HepG2 (cell line): ENCODE measurements around the gene ZNF292.

ENCODE experiments used
- POLR2A ChIP-seq, 2 experiments: IDR thresholded peaks; 2 replicates each; pipeline ENCODE4 v1.6.1; 2011; ENCODE audit warnings: low read depth in 2 of 2, low read length in 2 of 2, mild to moderate bottlenecking in 1 of 2, moderate library complexity in 1 of 2; ENCODE audit not compliant: insufficient read depth in 1 of 2
- ZNF274 ChIP-seq: sonication (generic); formaldehyde crosslinking; IDR thresholded peaks from 2 replicates; pipeline ENCODE4 v1.5.1; 2020; ENCODE audit warnings: mild to moderate bottlenecking, missing genetic modification reagents
- TF ChIP-seq, protein P1 (sequence below): sonication (generic); formaldehyde crosslinking; IDR thresholded peaks from 2 replicates; pipeline ENCODE4 v1.8.1; 2023; ENCODE audit warnings: missing genetic modification reagents, inconsistent platforms, borderline replicate concordance

DNA sequence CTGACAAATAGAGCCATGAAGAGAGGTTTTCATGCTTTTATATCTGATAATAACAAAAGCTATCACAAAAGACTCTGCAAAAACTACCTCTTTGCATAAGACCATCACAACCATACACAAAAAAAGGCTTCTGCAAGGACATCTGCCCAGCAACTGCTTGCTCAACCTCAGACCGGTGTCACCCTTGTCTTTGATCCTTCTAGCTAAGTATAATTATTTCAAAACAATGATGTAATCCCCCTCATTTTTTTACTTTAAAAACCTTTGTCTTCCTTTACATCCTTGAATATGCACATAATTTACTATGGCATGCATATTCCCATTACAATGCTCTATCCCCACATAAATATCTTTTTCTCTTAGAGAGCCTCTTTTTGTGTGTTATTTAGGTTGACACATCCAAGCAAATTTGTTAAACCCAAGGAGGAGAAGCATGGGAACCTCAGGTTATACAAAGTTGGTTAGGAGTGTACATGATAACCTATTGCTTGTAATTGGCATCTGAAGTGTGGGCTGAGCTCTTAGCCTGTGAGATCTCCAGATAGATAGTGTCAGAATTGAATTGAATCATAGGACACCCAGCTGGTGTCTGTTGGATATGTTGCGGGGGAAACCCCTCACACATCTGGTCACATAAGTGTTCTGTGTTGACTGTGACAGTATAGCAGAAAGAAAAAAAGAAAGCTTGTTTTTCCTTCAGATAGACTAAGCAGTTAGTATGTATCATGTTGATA lies 39.8 kb upstream of the ZNF292 start:
- TF ChIP-seq ZNF274 (CRISPR knock-in tag) = no peak
- TF ChIP-seq, protein P1, sequence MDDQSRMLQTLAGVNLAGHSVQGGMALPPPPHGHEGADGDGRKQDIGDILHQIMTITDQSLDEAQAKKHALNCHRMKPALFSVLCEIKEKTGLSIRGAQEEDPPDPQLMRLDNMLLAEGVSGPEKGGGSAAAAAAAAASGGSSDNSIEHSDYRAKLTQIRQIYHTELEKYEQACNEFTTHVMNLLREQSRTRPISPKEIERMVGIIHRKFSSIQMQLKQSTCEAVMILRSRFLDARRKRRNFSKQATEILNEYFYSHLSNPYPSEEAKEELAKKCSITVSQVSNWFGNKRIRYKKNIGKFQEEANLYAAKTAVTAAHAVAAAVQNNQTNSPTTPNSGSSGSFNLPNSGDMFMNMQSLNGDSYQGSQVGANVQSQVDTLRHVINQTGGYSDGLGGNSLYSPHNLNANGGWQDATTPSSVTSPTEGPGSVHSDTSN (CRISPR knock-in tag) = no peak
- no peak for TF ChIP-seq POLR2A (IDR thresholded peaks at IDR 0.05; ENCODE audit: insufficient read depth in 1 of 2, low read depth in 2 of 2, low read length in 2 of 2)
